ENCODE data around the gene CCDC93. TPM values are rescaled to one million over a fixed set of nuclear protein-coding genes. Genes with fewer than 3 reads are reported as not detected.
"Not testable (repeated sequence)": the region's sequence is repeated elsewhere in the genome, so short reads cannot be mapped to it uniquely, and the experiment has no call there.

The CCDC93 gene
- polyA plus RNA-seq, 4 donors, result 37.1 to 58.1 (median 42.7) TPM

GRCh38 chr2:118047380-118047826, 33.5 kb upstream of the CCDC93 start:
- DNase-seq (ENCODE audit: low read depth in 4 of 4, low spot score in 3 of 4), result no peak

DNA sequence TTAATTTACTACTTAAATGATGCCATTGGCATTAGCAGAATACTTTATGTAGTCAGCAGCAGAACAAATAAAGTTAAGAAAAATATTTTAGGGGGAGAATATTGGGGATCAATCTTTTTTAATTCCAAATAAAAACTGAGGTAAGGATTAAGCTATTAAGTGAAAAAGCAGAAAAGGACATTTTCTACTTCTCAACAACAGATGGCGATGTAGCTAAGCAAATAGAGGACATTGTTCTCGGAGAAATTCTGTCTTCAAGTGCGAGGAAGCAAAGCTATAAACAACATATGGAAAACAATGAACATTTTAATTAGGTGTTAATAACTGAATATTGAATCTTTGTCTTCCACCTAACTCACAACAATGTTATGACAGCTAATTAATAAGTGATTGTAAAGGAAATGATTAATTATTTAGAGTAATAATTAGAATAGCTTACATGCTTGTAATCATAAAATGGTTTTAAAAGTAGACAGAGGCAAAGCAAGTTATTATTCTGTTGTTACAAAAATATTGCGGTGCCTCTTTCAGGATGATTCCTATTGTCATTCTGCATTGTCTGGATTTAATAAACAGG, 32.9 kb upstream of the CCDC93 start:
- DNase-seq (ENCODE audit: low read depth in 4 of 4, low spot score in 3 of 4), result peak in 1 of 4 donors; percentile 16

DNA sequence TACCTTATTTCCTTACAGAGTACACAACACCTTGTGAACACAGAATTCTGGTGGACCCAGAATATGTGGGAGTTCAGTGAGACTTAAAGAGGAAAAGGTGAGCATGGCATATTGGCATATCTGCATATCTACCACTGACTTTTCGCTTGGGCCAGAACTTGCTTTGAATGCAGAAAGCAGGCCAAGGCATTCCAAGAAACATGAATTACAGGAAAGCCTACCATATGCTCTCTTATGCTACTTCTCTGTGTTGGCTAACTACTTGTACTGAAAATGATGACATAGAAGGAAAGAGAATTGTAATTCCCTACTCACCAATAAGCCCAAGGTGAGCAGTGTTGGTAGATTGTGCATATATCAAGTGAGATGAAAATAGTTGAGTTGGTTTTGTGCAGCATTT, 31.4 kb upstream of the CCDC93 start:
- no peak for DNase-seq (ENCODE audit: low read depth in 4 of 4, low spot score in 3 of 4)

DNA sequence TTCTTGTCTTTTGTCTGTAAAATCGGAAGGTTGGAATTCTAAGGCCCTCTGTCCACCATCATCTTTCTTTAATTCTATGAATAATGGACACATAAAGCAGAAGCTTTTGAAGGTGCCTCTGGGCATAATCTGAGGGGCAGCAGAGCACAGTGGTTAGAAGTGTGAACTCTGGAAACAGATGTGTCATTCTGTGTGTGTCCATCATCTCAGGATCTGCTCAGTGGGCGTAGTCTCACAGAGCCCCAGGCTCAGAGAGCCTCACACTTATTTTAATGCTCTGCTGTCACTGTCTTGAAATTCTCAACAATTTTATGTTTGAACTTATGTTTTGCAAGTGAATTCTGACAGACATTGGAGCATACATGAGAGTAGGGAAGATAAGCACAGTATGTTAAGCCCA, 31.0 kb upstream of the CCDC93 start:
- no peak for DNase-seq (ENCODE audit: low read depth in 4 of 4, low spot score in 3 of 4)

- no peak for DNase-seq (ENCODE audit: low read depth in 4 of 4, low spot score in 3 of 4)
Observed at GRCh38 chr2:118044103-118044716, 30.3 kb upstream of the CCDC93 start.

- DNase-seq (ENCODE audit: low read depth in 4 of 4, low spot score in 3 of 4), result no peak
Observed at GRCh38 chr2:118040891-118041290, 27.0 kb upstream of the CCDC93 start.

- DNase-seq (ENCODE audit: low read depth in 4 of 4, low spot score in 3 of 4), result no peak
Observed at GRCh38 chr2:118032169-118033013, 18.5 kb upstream of the CCDC93 start.

GRCh38 chr2:118031566-118031965, 17.7 kb upstream of the CCDC93 start:
- no peak for DNase-seq (ENCODE audit: low read depth in 4 of 4, low spot score in 3 of 4)

GRCh38 chr2:118029025-118029424, 15.2 kb upstream of the CCDC93 start:
- no peak for DNase-seq (ENCODE audit: low read depth in 4 of 4, low spot score in 3 of 4)

GRCh38 chr2:118021356-118021755, 7.5 kb upstream of the CCDC93 start:
- no peak for DNase-seq (ENCODE audit: low read depth in 4 of 4, low spot score in 3 of 4)

- no peak for DNase-seq (ENCODE audit: low read depth in 4 of 4, low spot score in 3 of 4)
Observed at GRCh38 chr2:118019821-118020220, 6.0 kb upstream of the CCDC93 start.

- DNase-seq (ENCODE audit: low read depth in 4 of 4, low spot score in 3 of 4), result no peak
Observed at GRCh38 chr2:118016911-118017310, 3.0 kb upstream of the CCDC93 start.

- not testable (repeated sequence) for DNase-seq (ENCODE audit: low read depth in 4 of 4, low spot score in 3 of 4)
Observed at GRCh38 chr2:118015761-118016160, 1.9 kb upstream of the CCDC93 start.

DNA sequence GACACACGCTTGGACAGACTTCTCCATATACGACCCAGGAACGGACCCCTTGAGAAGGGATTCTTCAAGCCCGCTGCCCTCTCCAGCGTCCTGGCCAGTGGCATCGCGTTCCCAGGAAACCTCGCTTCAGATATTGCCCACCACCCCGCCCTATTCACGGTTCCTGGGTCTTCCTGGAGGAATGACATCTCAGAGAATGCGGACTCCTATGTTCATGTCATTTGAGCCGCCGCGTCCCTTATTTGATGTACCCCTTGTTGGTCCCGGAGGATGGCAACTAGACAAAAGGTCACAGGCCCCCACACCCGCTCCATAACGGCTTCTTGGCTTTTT, 588 bp upstream of the CCDC93 start:
- no peak for DNase-seq (ENCODE audit: low read depth in 4 of 4, low spot score in 3 of 4)

DNA sequence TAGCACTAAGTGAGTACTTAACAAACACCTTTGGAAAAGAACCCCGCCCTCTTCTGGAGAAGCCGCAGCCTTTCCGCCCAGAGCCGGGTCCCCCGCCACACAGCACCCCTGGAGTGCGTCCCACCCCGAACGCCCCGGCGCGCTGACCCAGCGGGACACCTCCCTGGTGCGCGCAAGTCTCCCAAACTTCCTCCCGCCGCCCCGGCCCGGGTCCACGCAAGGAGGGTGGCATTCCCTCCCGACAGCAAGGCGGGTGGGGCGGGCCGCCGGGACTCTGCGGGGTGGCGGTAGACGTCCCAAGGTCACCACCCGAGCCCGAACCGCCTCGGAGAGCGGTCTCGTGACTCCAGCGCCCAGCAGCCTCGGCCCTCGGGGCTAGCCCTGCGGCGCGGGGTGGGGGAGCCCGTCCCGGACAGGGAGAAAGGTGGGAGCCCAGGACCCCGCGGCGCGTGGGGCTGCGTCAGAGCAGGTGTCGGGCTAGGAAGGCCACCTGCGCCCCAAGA, 598 bp downstream of the CCDC93 start:
- DNase-seq (ENCODE audit: low read depth in 4 of 4, low spot score in 3 of 4), result peak in 1 of 4 donors; percentile 3

DNA sequence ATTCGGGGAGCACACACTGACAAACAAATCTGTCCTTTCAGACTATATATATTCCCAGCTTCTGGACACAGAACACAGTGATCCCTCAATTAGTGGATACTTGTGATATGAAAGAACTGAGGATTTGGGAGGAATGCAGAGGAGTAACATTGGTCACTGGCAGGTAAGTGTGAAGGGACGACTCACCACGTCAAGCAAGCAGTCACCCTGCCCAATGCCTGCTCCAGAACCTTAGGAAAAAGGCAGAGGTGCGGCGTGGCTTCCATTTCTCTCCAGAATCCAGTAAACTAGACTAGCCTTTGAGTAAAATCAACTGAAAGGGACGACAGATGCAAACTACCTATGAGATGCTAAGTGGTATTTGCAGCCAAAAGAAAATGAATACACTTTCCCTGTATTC, 1.1 kb downstream of the CCDC93 start:
- DNase-seq (ENCODE audit: low read depth in 4 of 4, low spot score in 3 of 4), result no peak

DNA sequence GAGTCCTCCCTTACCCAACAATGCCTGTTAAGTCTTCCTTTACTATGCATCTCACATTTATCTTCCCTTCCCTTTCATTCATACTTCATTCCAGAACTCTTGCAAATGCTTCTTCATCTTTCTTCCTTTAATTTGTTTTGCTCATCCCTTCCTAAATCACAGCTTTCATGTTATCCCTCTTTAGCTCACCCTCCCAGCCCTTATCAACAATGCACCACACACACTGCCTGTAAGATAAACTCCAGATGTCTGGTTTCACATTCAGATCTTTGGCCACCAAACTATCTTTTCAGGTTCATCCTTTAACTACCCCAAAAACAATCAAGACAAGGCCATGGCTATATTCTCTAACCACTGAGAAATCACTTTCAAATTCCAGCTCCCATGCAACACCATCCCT, 3.4 kb downstream of the CCDC93 start:
- no peak for DNase-seq (ENCODE audit: low read depth in 4 of 4, low spot score in 3 of 4)

GRCh38 chr2:118006861-118007260, 7.0 kb downstream of the CCDC93 start:
- no peak for DNase-seq (ENCODE audit: low read depth in 4 of 4, low spot score in 3 of 4)

DNA sequence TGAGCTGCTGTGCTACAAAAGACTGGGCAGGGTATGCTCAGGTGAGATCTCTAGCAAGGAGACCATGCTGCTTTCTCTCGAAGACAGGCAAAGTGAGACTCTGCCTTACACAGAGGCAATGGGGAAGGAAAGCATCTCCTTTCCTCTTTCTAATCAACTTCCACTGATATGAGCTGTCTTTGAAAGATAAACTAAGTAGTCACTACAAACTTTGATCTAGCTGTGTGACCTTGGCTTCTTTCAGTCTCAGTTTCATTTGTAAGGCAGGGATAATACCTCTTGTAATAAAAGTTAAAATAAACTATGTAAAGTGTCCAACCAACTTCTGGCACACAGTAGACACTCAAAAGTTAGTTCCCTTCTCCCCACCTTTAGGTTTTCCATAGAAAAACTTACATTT, 7.5 kb downstream of the CCDC93 start:
- DNase-seq (ENCODE audit: low read depth in 4 of 4, low spot score in 3 of 4), result no peak

DNA sequence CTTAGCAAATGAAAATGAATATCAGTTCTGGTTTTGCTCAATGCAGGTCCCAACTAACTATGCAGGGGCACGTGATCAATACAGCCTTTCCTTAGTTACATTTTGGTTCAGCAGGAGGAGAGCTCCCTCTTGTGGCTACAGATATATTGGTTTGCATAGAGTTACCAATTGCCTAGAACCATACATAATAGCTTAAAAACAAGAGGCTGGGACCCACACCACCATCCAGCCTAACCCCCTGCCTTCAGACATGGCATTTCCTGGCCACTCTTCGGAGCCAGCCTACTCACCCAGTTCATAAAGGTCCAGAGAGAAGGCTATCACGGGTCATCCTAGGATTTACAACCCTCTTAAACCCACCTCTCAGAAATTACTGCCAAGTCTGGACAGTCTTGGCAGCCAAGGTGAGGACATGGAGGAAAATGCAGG, 10.5 kb downstream of the CCDC93 start:
- DNase-seq (ENCODE audit: low read depth in 4 of 4, low spot score in 3 of 4), result peak; percentile 44 to 61 (median 52)

DNA sequence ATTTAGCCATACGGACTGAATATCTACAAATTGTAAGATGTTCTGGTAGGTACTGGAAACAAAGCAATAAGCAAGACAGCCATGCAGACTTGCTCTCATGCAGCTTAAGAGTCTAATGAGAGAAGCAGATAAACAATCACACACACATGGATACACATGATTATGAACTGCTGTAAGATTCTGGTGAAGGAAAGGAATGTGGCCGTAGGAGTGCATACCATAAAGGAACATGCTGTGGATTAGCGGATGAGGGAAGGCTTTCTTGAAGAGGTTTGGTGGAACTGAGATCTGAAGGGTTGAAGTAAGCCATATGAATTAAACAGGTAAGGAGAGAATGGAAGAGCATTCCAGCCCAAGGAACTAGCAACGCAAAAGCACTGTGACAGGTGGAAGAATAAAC, 13.8 kb downstream of the CCDC93 start:
- DNase-seq (ENCODE audit: low read depth in 4 of 4, low spot score in 3 of 4), result no peak

All from left renal pelvis (tissue), 4 donors.